Peyer's patch (tissue), 4 donors: ENCODE measurements around the gene TADA2A.

Experiments used
- CTCF ChIP-seq, 6 experiments: fragments of 450-650 bp in 4 of 6; fragments of 200-600 bp in 2 of 6; sonication (generic) in 1 of 6; IDR thresholded peaks; one replicate each; pipeline ENCODE4 v1.5.1; 2017 to 2019; ENCODE audit warnings: antibody characterized with exemption in 6 of 6, mild to moderate bottlenecking in 3 of 6, moderate library complexity in 1 of 6
- POLR2A ChIP-seq, 2 donors: fragments of 450-650 bp; IDR thresholded peaks; one replicate each; pipeline ENCODE4 v1.5.1; 2017; ENCODE audit warnings: antibody characterized with exemption in 2 of 2, mild to moderate bottlenecking in 2 of 2, moderate library complexity in 2 of 2

- TF ChIP-seq CTCF (IDR thresholded peaks at IDR 0.05): no peak
- no peak for TF ChIP-seq POLR2A (IDR thresholded peaks at IDR 0.05)
Observed at GRCh38 chr17:37365589-37365988, 41.1 kb upstream of the TADA2A start.
